Retina (tissue), 1 donor: ENCODE data around the gene CPAMD8.

Experiments used
- DNase-seq: peaks from one replicate; pipeline ENCODE4 v3.0.0-alpha.2; 2016

Gene CPAMD8

DNA sequence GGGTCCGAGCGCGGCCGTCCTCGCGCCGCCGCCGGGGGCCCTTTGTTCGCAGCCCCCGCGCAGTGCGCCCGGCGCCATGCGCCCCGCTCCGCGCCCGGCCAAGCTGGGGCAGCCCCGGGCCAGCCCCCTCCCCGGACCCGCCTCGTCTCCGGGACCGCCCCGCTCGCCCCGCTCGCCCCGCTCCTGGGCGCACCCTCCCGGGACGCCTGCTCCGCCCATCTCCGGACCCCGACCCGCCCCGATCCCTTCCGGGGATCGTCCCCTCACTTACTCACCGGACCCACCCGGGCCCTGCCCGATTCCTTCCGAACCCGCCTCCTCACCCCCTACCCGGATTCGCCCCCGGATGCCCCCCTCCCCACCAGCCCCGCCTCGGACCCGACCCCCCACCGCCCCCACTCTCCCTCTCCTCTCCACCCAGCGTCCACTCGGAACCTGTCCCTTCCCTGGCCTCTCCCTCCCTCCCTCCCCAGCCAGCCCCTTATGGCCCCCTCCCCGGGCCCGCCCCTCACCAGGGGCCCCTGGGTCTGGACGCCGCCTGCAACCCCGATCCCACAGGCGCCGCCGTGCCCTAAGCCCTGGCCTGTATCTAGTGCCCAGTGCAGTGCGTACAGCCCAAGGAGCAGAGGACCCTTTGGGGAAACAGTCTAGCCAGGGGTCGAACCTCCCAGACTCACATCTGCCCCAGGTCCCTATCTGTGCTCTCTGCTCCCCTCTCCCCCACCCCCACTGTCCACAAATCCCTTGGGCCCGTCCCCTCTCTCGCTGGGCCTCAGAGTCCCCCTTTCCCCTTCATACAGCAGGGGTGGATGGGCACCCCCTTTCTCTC is at the start of gene CPAMD8:
TSS of gene CPAMD8 (minus strand) at position 105 of the 829 bp plus-strand sequence. CDS start 168 bp downstream, outside the sequence.
- DNase-seq = no peak

GRCh38 chr19:17075864-17076542 is 49.4 kb upstream of the CPAMD8 start:
- peak; percentile 63 for DNase-seq

- DNase-seq = peak; percentile 100
Measured at GRCh38 chr19:17075035-17075863, 48.6 kb upstream of the CPAMD8 start, which contains the start of the genes HAUS8 and MYO9B. Gene HAUS8, minus strand, starts transcription at chr19:17075452. Its CDS starts 30 bp downstream, at chr19:17075422. Gene MYO9B, plus strand, starts transcription at chr19:17075777. Its CDS starts 25,941 bp downstream, at chr19:17101718.

DNA sequence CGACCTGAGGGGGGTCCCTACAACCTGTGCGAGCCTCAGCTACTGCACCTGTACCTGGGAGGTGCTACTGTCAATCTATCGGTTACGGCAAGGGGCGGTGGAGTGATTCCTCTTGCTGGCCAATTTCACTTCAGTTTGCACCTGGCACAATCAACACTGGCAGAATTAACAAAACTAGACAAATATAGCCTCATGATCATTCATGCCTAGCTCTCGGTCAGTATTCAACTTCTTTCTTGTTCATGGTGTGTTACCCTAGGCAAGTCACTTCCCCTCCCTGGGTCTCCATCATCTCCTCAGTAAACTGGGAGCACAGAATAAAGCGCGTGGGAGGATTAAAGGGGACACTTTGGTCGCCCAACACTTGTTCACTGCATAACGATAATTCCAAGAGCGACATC is 48.0 kb upstream of the CPAMD8 start:
- DNase-seq = no peak

- no peak for DNase-seq
Measured at GRCh38 chr19:17073869-17074633, 47.4 kb upstream of the CPAMD8 start.

DNA sequence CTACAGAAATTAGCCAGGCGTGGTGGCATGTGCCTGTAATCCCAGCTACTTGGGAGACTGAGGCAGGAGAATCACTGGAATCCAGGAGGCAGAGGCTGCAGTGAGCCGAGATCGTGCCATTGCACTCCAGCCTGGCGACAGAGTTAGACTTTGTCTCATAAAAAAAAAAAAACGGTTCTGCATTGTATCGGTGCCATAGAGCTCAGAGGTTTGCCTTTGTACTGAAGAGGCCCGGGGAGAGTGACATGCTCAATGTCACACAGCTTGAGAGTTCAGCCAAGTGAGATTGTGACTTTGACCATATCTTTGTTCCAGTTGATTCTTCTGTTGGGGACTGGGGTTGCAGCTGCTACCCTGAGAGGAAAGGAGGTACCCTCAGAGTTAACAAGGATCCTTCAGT is 44.3 kb upstream of the CPAMD8 start:
- no peak for DNase-seq

- no peak for DNase-seq
Measured at GRCh38 chr19:17070421-17070820, 43.8 kb upstream of the CPAMD8 start.

GRCh38 chr19:17069193-17069592 is 42.6 kb upstream of the CPAMD8 start:
- DNase-seq = no peak

- no peak for DNase-seq
Measured at GRCh38 chr19:17063428-17063827, 36.8 kb upstream of the CPAMD8 start.

GRCh38 chr19:17061691-17062090 is 35.1 kb upstream of the CPAMD8 start:
- no peak for DNase-seq

- DNase-seq = no peak
Measured at GRCh38 chr19:17061205-17061604, 34.6 kb upstream of the CPAMD8 start.

DNA sequence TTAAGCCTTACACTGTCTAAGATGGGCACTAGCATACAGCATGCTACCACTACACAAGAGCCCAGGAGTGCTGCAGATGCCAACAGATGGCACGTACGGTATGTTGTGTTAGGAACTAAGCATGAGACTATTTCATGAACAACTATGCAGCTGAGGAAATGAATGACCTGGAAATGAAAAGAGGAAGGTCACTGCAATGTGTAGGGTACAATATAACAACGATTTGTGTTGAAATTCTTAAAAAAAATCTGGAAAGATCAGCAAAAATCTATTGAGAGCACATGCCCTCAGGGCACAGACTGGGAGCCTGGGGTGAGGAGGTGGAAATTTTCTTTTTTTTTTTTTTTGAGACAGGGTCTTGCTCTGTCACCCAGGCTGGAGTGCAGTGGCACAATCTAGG is 34.2 kb upstream of the CPAMD8 start:
- no peak for DNase-seq

DNA sequence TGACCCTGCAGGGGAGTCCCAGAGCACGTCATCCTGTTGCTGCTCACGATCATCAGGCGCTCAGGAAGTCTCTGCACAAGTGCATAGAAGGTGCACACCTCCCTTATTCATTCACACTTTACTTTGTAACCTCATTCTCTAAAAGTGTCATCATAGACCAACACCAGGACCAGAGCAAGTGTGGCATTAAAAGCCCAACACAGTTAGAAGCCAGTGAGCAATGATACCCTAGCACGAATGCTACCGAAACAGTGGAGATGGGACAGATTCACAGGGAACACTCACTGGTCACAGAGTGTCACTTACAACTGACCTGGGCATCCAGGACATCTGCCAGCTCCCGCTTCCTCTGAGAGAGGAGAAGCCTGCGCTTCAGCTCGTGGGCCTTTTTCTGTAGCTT is 31.6 kb upstream of the CPAMD8 start:
- no peak for DNase-seq

DNA sequence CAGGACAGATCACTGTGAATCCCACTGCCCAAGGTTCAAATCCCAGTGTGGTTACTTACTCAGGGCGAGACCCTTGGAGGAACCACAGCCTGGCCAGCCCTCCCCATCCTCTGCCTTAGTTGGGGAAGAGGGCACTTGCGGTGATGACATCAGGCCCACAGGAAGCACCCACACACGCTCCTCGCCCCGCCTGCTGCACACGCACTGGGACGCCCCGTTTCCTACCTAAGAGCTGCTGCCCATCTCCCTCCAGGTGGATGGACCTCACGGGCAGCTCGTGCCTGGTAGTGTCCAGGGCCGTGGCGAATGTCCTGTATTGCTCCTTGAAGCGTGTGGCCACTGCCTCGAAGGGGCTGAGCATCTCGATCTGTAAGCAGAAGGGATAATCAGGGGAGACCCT is 29.0 kb upstream of the CPAMD8 start:
- DNase-seq = no peak

- DNase-seq = no peak
Measured at GRCh38 chr19:17054746-17055145, 28.1 kb upstream of the CPAMD8 start.

DNA sequence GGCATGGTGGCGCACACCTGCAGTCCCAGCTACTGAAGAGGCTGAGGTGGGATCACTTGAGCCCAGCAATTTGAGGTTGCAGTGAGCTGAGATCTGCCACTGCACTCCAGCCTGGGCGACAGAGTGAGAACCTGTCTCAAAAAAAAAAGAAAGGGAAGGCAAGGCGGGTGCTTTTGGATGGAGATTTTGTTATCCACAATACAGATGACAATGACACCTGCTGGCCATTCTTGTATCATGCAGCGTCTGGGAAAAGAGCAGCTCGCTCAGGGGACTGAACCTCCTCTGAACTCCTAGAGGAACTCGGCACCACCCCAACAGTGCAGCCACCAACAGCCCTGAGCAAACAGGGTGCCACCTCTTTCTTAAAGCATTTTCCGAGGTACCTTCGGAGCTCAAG is 25.8 kb upstream of the CPAMD8 start:
- peak; percentile 69 for DNase-seq

DNA sequence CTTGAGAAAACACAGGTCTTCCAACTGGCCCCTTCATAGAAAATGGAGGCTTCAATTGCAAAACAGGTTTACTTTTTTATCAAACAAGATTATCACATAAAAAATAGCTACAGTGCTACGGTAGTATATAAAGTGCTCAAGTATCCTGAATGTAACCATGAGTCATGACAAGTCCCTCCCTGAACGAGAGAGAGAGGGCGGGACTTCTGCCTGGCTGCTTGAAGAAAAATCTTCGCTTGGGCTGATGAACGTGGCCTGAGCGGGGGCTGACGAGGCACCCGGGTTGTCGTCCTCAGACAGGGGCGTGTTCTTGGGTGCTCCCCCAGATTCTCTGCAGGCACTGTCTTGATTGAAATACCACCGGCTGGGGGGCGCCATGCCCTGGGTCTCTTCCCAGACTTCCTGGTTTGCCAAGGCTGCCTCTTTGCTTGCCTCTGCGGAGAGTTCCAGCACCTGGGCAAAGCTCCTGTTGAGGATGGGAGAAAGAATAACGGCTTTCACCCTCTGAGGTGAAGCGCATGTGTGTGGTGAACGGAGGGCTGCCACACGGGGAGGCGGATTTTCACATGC is 23.2 kb upstream of the CPAMD8 start:
- DNase-seq = no peak

DNA sequence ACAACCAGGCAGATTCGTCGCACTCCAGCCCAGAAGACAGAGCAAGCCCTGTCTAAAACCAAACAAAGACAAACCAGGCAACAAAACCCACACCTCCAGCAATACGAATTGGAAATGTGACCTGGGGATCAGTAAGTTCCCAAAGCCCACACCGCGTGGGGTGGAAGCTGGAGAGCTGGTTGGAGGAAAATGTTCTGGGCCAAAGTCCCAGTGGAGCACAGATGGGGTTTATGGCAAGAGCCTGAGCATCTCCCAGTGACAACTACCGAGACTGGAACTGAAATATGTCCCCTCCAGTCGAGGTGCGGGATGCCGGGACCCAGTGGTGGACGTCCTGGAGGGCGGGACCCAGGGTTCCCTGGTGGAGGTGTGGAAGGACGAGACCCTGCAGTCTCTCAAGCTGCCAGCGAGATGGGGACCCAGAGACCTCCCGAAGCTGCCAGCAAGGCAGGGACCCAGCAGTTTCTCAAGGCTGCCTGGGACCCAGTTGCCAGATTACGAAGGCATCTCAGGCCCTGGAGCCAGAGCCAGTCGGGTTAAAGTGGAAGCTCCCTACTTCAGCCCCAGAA is 22.4 kb upstream of the CPAMD8 start:
- no peak for DNase-seq

DNA sequence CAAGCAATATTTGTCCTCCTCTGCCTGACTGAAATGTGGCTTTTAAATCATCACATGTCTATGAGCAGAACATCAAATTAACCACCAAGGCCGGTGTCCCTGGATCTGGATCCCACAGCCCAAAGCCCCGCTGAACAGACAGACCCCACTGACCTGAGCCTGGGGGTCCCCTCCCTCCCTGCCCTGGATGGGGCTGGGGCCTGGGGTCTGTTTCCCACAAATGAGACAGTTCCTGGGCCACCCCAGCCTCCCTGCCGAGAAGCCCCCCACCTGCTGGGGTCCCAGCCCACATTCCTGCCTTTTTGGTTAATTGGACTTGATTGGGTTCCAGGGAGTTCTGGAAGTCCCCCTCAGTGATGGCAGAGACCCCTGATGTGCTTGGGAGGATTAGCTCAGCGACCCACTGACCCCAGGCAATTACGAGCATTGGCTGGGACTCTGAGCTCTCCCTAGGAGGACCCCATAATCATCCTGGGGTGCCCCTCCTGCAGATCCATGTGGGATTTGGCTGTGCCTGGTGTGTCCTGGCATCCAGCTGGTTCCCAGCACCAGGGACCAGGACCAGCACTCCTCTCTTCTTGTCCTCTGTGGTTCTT is 19.4 kb upstream of the CPAMD8 start:
- DNase-seq = no peak

- DNase-seq = peak; percentile 70
Measured at GRCh38 chr19:17043744-17044143, 17.1 kb upstream of the CPAMD8 start.

- peak; percentile 75 for DNase-seq
Measured at GRCh38 chr19:17041976-17042375, 15.4 kb upstream of the CPAMD8 start.
